HepG2 (cell line): ENCODE measurements around the gene DPH7. TPM values are rescaled to one million over a fixed set of nuclear protein-coding genes. Genes with fewer than 3 reads are reported as not detected.

Source experiments
- ASH2L ChIP-seq: fragments of 300-600, 200-600 bp; sonication (generic); IDR thresholded peaks from 2 replicates; pipeline ENCODE4 v1.7.0; 2017; ENCODE audit warnings: low read depth, mild to moderate bottlenecking, moderate library complexity, mixed read lengths, low read length; ENCODE audit not compliant: insufficient read length
- ATF1 ChIP-seq: IDR thresholded peaks from 2 replicates; pipeline ENCODE4 v1.6.1; 2016; ENCODE audit warnings: mild to moderate bottlenecking, control low read depth
- CC2D1A ChIP-seq: sonication (generic); formaldehyde crosslinking; IDR thresholded peaks from 2 replicates; pipeline ENCODE4 v1.8.1; 2023; ENCODE audit warnings: mild to moderate bottlenecking, missing genetic modification reagents
- CHCHD3 ChIP-seq: sonication (generic); formaldehyde crosslinking; IDR thresholded peaks from 2 replicates; pipeline ENCODE4 v1.8.0; 2022; ENCODE audit warnings: mild to moderate bottlenecking, missing genetic modification reagents, moderate library complexity
- HIVEP1 ChIP-seq: sonication (generic); formaldehyde crosslinking; IDR thresholded peaks from 2 replicates; pipeline ENCODE4 v1.4.0; 2020; ENCODE audit warnings: mild to moderate bottlenecking, missing genetic modification reagents
- LCORL ChIP-seq, 2 experiments: fragments of 450-650 bp in 1 of 2; sonication (generic) in 1 of 2; formaldehyde crosslinking in 1 of 2; IDR thresholded peaks; 2 replicates each; pipeline versions ENCODE4 v1.5.0 to v1.6.1; 2017 to 2020; ENCODE audit warnings: antibody characterized with exemption in 1 of 2, missing genetic modification reagents in 1 of 2
- MED8 ChIP-seq: sonication (generic); formaldehyde crosslinking; IDR thresholded peaks from 2 replicates; pipeline ENCODE4 v1.8.1; 2023; ENCODE audit warnings: mild to moderate bottlenecking, missing genetic modification reagents; ENCODE audit not compliant: insufficient replicate concordance
- REPIN1 ChIP-seq: sonication (generic); formaldehyde crosslinking; IDR thresholded peaks from 2 replicates; pipeline ENCODE4 v1.8.0; 2022; ENCODE audit warnings: missing genetic modification reagents, low read depth, mild to moderate bottlenecking, borderline replicate concordance
- RFXAP ChIP-seq: sonication (generic); formaldehyde crosslinking; IDR thresholded peaks from 2 replicates; pipeline ENCODE4 v1.4.0; 2020; ENCODE audit warnings: missing genetic modification reagents, borderline replicate concordance
- SUZ12 ChIP-seq: fragments of 150-350 bp; IDR thresholded peaks from 2 replicates; pipeline ENCODE4 v1.6.1; 2014; ENCODE audit warnings: low read depth, low read length
- THYN1 ChIP-seq: sonication (generic); formaldehyde crosslinking; IDR thresholded peaks from 2 replicates; pipeline ENCODE4 v1.8.1; 2023; ENCODE audit warnings: low read depth, mild to moderate bottlenecking, moderate library complexity, missing genetic modification reagents, borderline replicate concordance
- TRIM24 ChIP-seq: sonication (generic); formaldehyde crosslinking; IDR thresholded peaks from 2 replicates; pipeline ENCODE4 v1.8.0; 2022; ENCODE audit warnings: mild to moderate bottlenecking, missing genetic modification reagents
- ZBTB38 ChIP-seq: sonication (generic); formaldehyde crosslinking; IDR thresholded peaks from 2 replicates; pipeline ENCODE4 v1.5.1; 2020; ENCODE audit warnings: mild to moderate bottlenecking, missing genetic modification reagents
- ZNF138 ChIP-seq: sonication (generic); formaldehyde crosslinking; IDR thresholded peaks from 2 replicates; pipeline ENCODE4 v1.5.0; 2020; ENCODE audit warnings: mild to moderate bottlenecking, low read depth, missing genetic modification reagents
- ZNF441 ChIP-seq: sonication (generic); formaldehyde crosslinking; IDR thresholded peaks from 2 replicates; pipeline ENCODE4 v1.7.0; 2021; ENCODE audit warnings: missing genetic modification reagents, borderline replicate concordance
- ZNF670 ChIP-seq: sonication (generic); formaldehyde crosslinking; IDR thresholded peaks from 2 replicates; pipeline ENCODE4 v1.8.0; 2022; ENCODE audit warnings: mild to moderate bottlenecking, missing genetic modification reagents, borderline replicate concordance
- polyA plus RNA-seq, 8 experiments: library from polyadenylated mRNA; depleted of rRNA in 3 of 8; stranded (reverse) in 7 of 8; unstranded in 1 of 8; fragments of >200 nt; fragmentation: Illumina TruSeq in 4 of 8; extraction: Trizol in 4 of 8; gene quantifications; 2 replicates each; pipeline versions ENCODE4 v1.2.1 to v1.2.3, GENCODE V29; 2011 to 2016; ENCODE audit warnings: low read depth in 4 of 8, missing spikeins in 1 of 8, mixed read lengths in 1 of 8; ENCODE audit not compliant: insufficient read depth in 1 of 8
- total RNA-seq, 5 experiments: library from RNA; depleted of rRNA; stranded (reverse); fragments of >200 nt; fragmentation: Illumina TruSeq; extraction: Trizol; gene quantifications; 2 replicates each; pipeline ENCODE4 v1.2.3, GENCODE V29; 2016; ENCODE audit warnings: low read depth in 1 of 5
- TF ChIP-seq, protein P1 (sequence below): sonication (generic); formaldehyde crosslinking; IDR thresholded peaks from 2 replicates; pipeline ENCODE4 v1.4.0; 2020; ENCODE audit warnings: missing genetic modification reagents
- TF ChIP-seq, protein P2 (sequence below): sonication (generic); formaldehyde crosslinking; IDR thresholded peaks from 2 replicates; pipeline ENCODE4 v1.4.0; 2020; ENCODE audit warnings: missing genetic modification reagents
- TF ChIP-seq, protein P3 (sequence below): sonication (generic); formaldehyde crosslinking; IDR thresholded peaks from 2 replicates; pipeline ENCODE4 v1.8.0; 2022; ENCODE audit warnings: mild to moderate bottlenecking, missing genetic modification reagents, borderline replicate concordance
- TF ChIP-seq, protein P4 (sequence below): sonication (generic); formaldehyde crosslinking; IDR thresholded peaks from 2 replicates; pipeline ENCODE4 v1.5.1; 2020; ENCODE audit warnings: missing genetic modification reagents, mild to moderate bottlenecking, borderline replicate concordance

Gene DPH7
- total and polyA plus RNA-seq, 2 of the 13 experiments (the other 11 are each of a cell fraction or from before 2014, with no cell fraction given), result 27.6 to 31.6 TPM

DNA sequence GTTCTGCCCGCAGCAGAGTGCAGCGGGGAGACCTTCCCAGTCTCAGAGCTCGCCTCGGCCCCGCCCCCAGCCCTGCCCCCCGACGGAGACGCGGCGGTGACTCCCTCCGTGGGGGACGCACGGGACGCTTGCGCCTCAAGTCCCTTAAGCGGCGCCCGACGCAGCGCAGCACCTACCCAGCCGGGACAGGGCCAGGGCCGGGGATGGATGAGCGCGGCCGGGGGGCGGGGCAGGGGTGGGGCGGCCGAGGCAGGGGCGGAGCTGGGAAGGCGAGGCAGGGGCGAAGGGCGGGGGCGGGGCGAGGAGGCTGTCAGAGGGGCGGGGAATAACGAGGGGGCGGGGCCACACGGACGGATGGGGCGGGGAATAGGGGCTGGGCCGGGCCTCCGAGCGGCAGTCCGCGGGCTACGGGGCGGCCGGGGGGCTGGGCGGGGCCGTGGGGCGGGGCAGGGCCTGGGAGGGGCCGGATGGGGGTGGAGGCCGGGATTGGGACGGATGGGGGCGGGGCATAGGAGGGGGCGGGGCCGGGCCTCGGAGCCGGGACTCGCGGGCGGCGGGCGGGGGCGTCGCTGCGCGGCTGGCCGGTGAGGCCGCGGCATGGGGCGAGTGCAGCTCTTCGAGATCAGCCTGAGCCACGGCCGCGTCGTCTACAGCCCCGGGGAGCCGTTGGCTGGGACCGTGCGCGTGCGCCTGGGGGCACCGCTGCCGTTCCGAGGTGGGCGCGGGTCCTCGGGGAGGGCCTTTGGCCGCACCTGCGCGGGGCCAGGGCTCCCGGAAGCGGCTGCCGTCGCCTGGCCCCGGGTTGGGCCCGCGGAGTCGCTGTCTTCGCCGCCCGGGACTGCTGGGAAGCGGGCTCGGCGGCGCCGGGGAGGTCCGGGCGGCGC lies 26.6 kb upstream of the DPH7 start, which contains the start of gene ARRDC1 (continued):
- TF ChIP-seq ZNF670 (no peak), ZNF138 (CRISPR knock-in tag) (no peak), ATF1 (CRISPR knock-in tag) (no peak), MED8 (CRISPR knock-in tag) (no peak), THYN1 (no peak), SUZ12 (no peak), TRIM24 (no peak), CC2D1A (CRISPR knock-in tag) (no peak), ZNF441 (CRISPR knock-in tag) (no peak), LCORL (IDR thresholded peaks at IDR 0.05) (no peak), LCORL (CRISPR knock-in tag; IDR thresholded peaks at IDR 0.05) (no peak), REPIN1 (no peak), HIVEP1 (CRISPR knock-in tag) (no peak), CHCHD3 (CRISPR knock-in tag) (no peak), RFXAP (CRISPR knock-in tag) (0 out of 2 replicates have a peak, but pooled peaks have one; percentile 23), ASH2L (no peak), ZBTB38 (CRISPR knock-in tag) (peak; percentile 32; the same call in 1 of the 2 replicates)
- TF ChIP-seq, protein P1, sequence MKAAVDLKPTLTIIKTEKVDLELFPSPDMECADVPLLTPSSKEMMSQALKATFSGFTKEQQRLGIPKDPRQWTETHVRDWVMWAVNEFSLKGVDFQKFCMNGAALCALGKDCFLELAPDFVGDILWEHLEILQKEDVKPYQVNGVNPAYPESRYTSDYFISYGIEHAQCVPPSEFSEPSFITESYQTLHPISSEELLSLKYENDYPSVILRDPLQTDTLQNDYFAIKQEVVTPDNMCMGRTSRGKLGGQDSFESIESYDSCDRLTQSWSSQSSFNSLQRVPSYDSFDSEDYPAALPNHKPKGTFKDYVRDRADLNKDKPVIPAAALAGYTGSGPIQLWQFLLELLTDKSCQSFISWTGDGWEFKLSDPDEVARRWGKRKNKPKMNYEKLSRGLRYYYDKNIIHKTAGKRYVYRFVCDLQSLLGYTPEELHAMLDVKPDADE (CRISPR knock-in tag), result no peak
- TF ChIP-seq, protein P2, sequence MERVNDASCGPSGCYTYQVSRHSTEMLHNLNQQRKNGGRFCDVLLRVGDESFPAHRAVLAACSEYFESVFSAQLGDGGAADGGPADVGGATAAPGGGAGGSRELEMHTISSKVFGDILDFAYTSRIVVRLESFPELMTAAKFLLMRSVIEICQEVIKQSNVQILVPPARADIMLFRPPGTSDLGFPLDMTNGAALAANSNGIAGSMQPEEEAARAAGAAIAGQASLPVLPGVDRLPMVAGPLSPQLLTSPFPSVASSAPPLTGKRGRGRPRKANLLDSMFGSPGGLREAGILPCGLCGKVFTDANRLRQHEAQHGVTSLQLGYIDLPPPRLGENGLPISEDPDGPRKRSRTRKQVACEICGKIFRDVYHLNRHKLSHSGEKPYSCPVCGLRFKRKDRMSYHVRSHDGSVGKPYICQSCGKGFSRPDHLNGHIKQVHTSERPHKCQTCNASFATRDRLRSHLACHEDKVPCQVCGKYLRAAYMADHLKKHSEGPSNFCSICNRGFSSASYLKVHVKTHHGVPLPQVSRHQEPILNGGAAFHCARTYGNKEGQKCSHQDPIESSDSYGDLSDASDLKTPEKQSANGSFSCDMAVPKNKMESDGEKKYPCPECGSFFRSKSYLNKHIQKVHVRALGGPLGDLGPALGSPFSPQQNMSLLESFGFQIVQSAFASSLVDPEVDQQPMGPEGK, result 0 out of 2 replicates have a peak, but pooled peaks have one; percentile 43
- TF ChIP-seq, protein P3, sequence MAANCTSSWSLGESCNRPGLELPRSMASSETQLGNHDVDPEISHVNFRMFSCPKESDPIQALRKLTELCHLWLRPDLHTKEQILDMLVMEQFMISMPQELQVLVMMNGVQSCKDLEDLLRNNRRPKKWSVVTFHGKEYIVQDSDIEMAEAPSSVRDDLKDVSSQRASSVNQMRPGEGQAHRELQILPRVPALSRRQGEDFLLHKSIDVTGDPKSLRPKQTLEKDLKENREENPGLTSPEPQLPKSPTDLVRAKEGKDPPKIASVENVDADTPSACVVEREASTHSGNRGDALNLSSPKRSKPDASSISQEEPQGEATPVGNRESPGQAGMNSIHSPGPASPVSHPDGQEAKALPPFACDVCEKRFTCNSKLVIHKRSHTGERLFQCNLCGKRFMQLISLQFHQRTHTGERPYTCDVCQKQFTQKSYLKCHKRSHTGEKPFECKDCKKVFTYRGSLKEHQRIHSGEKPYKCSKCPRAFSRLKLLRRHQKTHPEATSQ, result no peak
- TF ChIP-seq, protein P4, sequence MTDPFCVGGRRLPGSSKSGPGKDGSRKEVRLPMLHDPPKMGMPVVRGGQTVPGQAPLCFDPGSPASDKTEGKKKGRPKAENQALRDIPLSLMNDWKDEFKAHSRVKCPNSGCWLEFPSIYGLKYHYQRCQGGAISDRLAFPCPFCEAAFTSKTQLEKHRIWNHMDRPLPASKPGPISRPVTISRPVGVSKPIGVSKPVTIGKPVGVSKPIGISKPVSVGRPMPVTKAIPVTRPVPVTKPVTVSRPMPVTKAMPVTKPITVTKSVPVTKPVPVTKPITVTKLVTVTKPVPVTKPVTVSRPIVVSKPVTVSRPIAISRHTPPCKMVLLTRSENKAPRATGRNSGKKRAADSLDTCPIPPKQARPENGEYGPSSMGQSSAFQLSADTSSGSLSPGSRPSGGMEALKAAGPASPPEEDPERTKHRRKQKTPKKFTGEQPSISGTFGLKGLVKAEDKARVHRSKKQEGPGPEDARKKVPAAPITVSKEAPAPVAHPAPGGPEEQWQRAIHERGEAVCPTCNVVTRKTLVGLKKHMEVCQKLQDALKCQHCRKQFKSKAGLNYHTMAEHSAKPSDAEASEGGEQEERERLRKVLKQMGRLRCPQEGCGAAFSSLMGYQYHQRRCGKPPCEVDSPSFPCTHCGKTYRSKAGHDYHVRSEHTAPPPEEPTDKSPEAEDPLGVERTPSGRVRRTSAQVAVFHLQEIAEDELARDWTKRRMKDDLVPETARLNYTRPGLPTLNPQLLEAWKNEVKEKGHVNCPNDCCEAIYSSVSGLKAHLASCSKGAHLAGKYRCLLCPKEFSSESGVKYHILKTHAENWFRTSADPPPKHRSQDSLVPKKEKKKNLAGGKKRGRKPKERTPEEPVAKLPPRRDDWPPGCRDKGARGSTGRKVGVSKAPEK, result no peak
